DND-41 (cell line): Measurements from ENCODE around the gene EMP1.

Source experiments
- ATAC-seq: fragments of 200-7000 bp; cut with Tn5 transposase; 3 replicates; pipeline ENCODE4 v1.9.1; 2021; ENCODE audit warnings: low read depth; ENCODE audit not compliant: insufficient read depth
- DNase-seq: peaks from one replicate; pipeline ENCODE4 v3.0.0-alpha.2; 2020
- H2AFZ ChIP-seq: 2 replicates; pipeline ENCODE4 v1.6.0; 2012; ENCODE audit warnings: low read depth, low read length
- H3K27ac ChIP-seq: 2 replicates; pipeline ENCODE4 v1.5.1; 2012; ENCODE audit warnings: low read length, inconsistent platforms
- H3K27me3 ChIP-seq: fragments of 200-600 bp; sonication (generic); 2 replicates; pipeline ENCODE4 v1.6.0; 2012; ENCODE audit warnings: low read length, mild to moderate bottlenecking, inconsistent platforms; ENCODE audit not compliant: insufficient read depth, poor library complexity
- H3K36me3 ChIP-seq: 2 replicates; pipeline ENCODE4 v1.5.1; 2012; ENCODE audit warnings: low read length, inconsistent platforms; ENCODE audit not compliant: insufficient read depth
- H3K4me1 ChIP-seq: 2 replicates; pipeline ENCODE4 v1.5.1; 2012; ENCODE audit warnings: mild to moderate bottlenecking, low read length; ENCODE audit not compliant: insufficient read depth
- H3K4me2 ChIP-seq: 2 replicates; pipeline ENCODE4 v1.6.0; 2012; ENCODE audit warnings: mild to moderate bottlenecking, moderate library complexity, low read length, inconsistent platforms; ENCODE audit not compliant: insufficient read depth
- H3K4me3 ChIP-seq, 2 experiments: fragments of 200-600 bp in 1 of 2; shearing (Covaris generic) in 1 of 2; 2 replicates each; pipeline ENCODE4 v1.5.1; 2012 to 2016; ENCODE audit warnings: inconsistent platforms in 2 of 2, low read length in 2 of 2, mild to moderate bottlenecking in 2 of 2, low read depth in 1 of 2, moderate library complexity in 1 of 2
- H3K79me2 ChIP-seq: 2 replicates; pipeline ENCODE4 v1.6.0; 2012; ENCODE audit warnings: low read length, inconsistent platforms; ENCODE audit not compliant: insufficient read depth
- H3K9ac ChIP-seq: 2 replicates; pipeline ENCODE4 v1.6.0; 2012; ENCODE audit warnings: low read depth, mild to moderate bottlenecking, inconsistent platforms, low read length, moderate library complexity
- H3K9me3 ChIP-seq: 2 replicates; pipeline ENCODE4 v1.5.1; 2012; ENCODE audit warnings: low read length, moderate library complexity, mild to moderate bottlenecking, inconsistent platforms; ENCODE audit not compliant: insufficient read depth, severe bottlenecking
- H4K20me1 ChIP-seq: 2 replicates; pipeline ENCODE4 v1.6.0; 2012; ENCODE audit warnings: low read length; ENCODE audit not compliant: insufficient read depth
- EZH2 ChIP-seq: IDR thresholded peaks from 3 replicates; pipeline ENCODE4 v1.6.1; 2012; ENCODE audit warnings: borderline replicate concordance, low read depth, mild to moderate bottlenecking, moderate library complexity, low read length, inconsistent platforms; ENCODE audit not compliant: severe bottlenecking
- TF ChIP-seq, protein P1 (sequence below): IDR thresholded peaks from 2 replicates; pipeline ENCODE4 v1.5.1; 2012; ENCODE audit warnings: borderline replicate concordance, low read length, moderate library complexity, mild to moderate bottlenecking; ENCODE audit not compliant: poor library complexity, severe bottlenecking; ENCODE audit errors: extremely low read depth

Gene EMP1

DNA sequence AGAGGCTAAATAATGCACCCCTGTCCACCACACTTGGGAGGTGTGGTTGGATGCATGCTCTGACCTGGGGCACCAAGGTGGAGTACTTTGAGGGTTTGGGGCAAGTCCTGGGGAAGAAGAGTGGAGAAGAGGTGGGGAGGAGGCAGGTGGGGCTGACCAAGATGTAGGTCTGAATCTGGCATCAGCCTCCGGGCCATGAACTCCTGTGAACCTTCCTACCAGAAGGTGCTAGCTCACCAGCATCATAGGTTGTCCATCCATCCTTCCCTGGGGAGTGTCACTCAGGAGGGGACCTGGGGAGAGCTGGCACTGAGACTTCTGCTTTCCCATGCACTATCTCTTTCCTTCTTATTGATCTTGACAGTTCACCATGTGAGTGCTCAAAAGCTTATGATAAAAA is 13.6 kb upstream of the EMP1 start:
- Histone ChIP-seq H3K4me3 (no peak overlapping the region), H3K27me3 (peaks cover 12% of the 10 kb centered on the region), H3K9me3 (no peaks in the 10 kb centered on the region), H3K4me1 (peaks cover 20% of the 10 kb centered on the region), H4K20me1 (peaks cover 7% of the 10 kb centered on the region; the same call in 1 of the 2 replicates), H3K36me3 (no peaks in the 10 kb centered on the region), H3K79me2 (no peaks in the 10 kb centered on the region), H3K27ac (no peak overlapping the region), H3K9ac (no peak overlapping the region), H2AFZ (no peak overlapping the region), H3K4me2 (no peak overlapping the region)
- ATAC-seq (no peak), DNase-seq (no peak)
- TF ChIP-seq, protein P1, sequence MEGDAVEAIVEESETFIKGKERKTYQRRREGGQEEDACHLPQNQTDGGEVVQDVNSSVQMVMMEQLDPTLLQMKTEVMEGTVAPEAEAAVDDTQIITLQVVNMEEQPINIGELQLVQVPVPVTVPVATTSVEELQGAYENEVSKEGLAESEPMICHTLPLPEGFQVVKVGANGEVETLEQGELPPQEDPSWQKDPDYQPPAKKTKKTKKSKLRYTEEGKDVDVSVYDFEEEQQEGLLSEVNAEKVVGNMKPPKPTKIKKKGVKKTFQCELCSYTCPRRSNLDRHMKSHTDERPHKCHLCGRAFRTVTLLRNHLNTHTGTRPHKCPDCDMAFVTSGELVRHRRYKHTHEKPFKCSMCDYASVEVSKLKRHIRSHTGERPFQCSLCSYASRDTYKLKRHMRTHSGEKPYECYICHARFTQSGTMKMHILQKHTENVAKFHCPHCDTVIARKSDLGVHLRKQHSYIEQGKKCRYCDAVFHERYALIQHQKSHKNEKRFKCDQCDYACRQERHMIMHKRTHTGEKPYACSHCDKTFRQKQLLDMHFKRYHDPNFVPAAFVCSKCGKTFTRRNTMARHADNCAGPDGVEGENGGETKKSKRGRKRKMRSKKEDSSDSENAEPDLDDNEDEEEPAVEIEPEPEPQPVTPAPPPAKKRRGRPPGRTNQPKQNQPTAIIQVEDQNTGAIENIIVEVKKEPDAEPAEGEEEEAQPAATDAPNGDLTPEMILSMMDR: no peak
- TF ChIP-seq EZH2: no peak

DNA sequence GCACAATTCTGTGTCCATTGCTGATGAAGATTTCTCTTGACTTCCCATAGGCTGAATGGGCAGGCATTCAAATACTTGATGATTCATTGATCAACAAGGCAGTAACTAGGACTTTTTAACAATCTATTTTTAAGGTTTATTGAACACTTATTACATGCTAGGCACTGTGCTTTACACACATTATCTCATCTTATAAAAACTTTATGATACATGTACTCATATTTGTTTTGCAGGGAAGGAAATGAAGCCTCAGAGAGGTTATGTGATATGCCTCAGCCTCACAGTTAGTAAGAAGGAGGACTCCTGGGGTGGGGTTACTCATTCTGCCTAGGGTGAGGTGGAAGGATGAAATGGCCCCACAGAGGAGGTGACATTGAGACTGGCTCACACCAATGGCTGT is 12.9 kb upstream of the EMP1 start:
- H3K9ac ChIP-seq: no peak overlapping the region
- no peak for ATAC-seq

DNA sequence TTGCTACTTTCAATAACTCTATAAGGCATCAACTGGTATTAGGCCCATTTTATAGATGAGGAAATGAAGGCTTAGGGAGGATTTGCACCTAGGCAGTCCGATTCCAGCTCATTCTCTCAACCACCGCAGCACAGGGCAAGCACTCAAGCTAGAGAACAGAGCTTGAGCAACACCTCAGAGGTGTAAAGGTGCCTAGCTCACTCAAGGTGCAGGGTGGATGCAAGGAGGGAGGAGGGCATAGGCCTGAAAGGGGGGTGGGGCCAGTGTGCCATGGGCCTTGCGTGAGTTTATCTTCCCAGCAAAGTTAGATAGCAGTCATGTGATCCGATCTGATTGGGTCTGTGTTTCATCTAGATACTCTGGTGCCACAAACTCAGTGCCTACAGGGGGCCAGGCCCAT is 10.2 kb upstream of the EMP1 start:
- Histone ChIP-seq H3K9me3 (no peaks in the 10 kb centered on the region), H2AFZ (no peak overlapping the region), H4K20me1 (no peaks in the 10 kb centered on the region), H3K27ac (no peak overlapping the region), H3K79me2 (no peaks in the 10 kb centered on the region), H3K27me3 (peaks cover 17% of the 10 kb centered on the region), H3K36me3 (no peaks in the 10 kb centered on the region), H3K4me2 (no peak overlapping the region), H3K4me3 (no peak overlapping the region), H3K9ac (no peak overlapping the region), H3K4me1 (no peaks in the 10 kb centered on the region)
- no peak for ATAC-seq
- no peak for TF ChIP-seq EZH2
- TF ChIP-seq, protein P1: no peak
- DNase-seq: no peak

More for the DNA sequence above, 12.9 kb upstream of the EMP1 start:
- no peaks in the 10 kb centered on the region for H3K79me2 ChIP-seq
- H2AFZ ChIP-seq: no peak overlapping the region
- no peak overlapping the region for H3K27ac ChIP-seq
- H3K27me3 ChIP-seq: peaks cover 12% of the 10 kb centered on the region
- H4K20me1 ChIP-seq: peaks cover 7% of the 10 kb centered on the region; the same call in 1 of the 2 replicates
- no peak overlapping the region for H3K4me2 ChIP-seq
- H3K4me1 ChIP-seq: peaks cover 18% of the 10 kb centered on the region
- TF ChIP-seq, protein P1: no peak
- no peak for DNase-seq
- no peaks in the 10 kb centered on the region for H3K9me3 ChIP-seq
- no peaks in the 10 kb centered on the region for H3K36me3 ChIP-seq
- H3K4me3 ChIP-seq: no peak overlapping the region

DNA sequence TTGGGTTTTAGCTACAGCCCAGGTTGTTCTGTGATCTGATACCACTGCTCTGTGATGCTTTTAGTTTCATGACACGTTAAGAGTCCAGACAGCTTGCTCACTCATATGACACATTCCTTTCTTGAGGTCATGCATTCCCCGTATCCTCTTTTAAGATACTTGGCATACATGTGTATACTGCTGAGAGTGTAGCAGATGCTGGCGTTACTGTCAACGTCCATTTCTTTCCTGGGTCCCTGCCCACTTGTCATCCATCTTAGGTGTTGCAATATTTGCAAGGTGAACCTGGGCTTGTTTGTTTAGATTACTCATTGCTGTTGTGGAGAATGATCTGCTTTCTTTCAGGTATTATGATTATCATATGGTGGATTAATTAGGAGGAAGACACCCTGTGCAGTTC is 9.1 kb upstream of the EMP1 start:
- Histone ChIP-seq H3K79me2 (no peaks in the 10 kb centered on the region), H3K36me3 (no peaks in the 10 kb centered on the region), H3K4me3 (no peak overlapping the region), H3K9me3 (no peaks in the 10 kb centered on the region), H4K20me1 (no peaks in the 10 kb centered on the region), H3K27me3 (peaks cover 17% of the 10 kb centered on the region), H3K4me2 (no peak overlapping the region), H3K9ac (no peak overlapping the region), H2AFZ (no peak overlapping the region), H3K4me1 (no peaks in the 10 kb centered on the region), H3K27ac (no peak overlapping the region)
- DNase-seq (no peak), ATAC-seq (no peak)
- TF ChIP-seq, protein P1: no peak
- no peak for TF ChIP-seq EZH2
